ENCODE results near the gene MDP1.

Gene MDP1

DNA sequence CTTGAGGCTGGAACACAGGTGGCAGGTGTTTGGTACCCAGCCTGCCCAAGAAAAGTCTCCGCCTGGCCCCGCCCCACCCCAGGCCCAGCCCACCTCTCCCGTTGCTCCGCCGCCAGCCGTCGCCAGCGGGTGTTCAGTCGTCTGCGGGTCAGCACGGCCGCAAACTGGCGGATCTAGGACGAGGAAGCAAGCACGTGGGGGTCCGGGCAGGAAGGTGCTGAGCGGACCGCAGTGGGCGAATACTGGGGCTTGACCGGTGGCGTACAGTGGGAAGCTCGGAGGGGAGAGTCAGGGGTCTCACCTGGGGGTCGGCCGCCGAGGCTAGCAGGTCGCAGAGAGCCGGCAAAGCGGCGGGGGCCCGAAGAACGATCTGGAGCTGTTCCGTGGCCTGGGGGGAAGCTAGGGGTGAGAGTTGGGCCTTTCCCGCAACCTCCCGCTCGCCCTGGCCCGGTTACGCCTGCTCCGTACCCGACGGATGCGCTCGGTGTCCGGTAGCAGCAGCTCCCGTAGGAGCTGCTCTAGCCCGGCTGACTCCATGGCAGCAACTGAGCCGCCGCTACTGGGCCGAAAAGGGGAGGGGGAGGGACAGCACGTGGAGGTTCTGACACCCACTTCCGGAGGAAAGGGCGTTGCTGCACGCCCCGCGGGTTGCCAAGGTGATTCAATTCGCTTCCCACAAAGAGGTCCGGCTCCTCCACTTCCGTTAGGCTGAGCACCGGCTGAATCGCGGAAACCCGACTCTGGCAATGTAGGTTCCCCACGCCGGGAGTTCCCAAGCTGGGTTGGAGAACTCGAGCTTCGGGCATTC, 27.4 kb downstream of the MDP1 start, which contains the start of gene IPO4:
IPO4 (minus strand) TSS at position 566 of the 808 bp plus-strand sequence; CDS start at position 537, 29 bp downstream.
- Histone ChIP-seq H3K9ac (ENCODE audit: low read length) (peak within 1 kb of the TSS; percentile 29), H3K9me3 (ENCODE audit: control insufficient read depth, low read length) (no peaks in the 10 kb centered on the region), H3K36me3 (ENCODE audit: control insufficient read depth, insufficient read depth, low read length) (peaks cover 10% of the 10 kb centered on the region), H3K27me3 (ENCODE audit: control insufficient read depth, insufficient read depth, low read length) (no peaks in the 10 kb centered on the region), H3K4me1 (ENCODE audit: control insufficient read depth, insufficient read depth, low read length) (peaks cover 6% of the 10 kb centered on the region), H3K4me3 (ENCODE audit: low read length) (peak within 1 kb of the TSS; percentile 51)

- H3K4me3 ChIP-seq (ENCODE audit: low read length): no peak overlapping the region
- H3K27me3 ChIP-seq (ENCODE audit: control insufficient read depth, insufficient read depth, low read length): no peaks in the 10 kb centered on the region
- peak overlapping the region; percentile 29 for H3K9ac ChIP-seq (ENCODE audit: low read length)
- H3K4me1 ChIP-seq (ENCODE audit: control insufficient read depth, insufficient read depth, low read length): peaks cover 6% of the 10 kb centered on the region
- peaks cover 10% of the 10 kb centered on the region for H3K36me3 ChIP-seq (ENCODE audit: control insufficient read depth, insufficient read depth, low read length)
- H3K9me3 ChIP-seq (ENCODE audit: control insufficient read depth, low read length): no peaks in the 10 kb centered on the region
These were observed 28.3 kb downstream of the MDP1 start for GRCh38 chr14:24187539-24187915.

- Histone ChIP-seq H3K9me3 (ENCODE audit: control insufficient read depth, low read length) (no peaks in the 10 kb centered on the region), H3K9ac (ENCODE audit: low read length) (no peak overlapping the region), H3K27me3 (ENCODE audit: control insufficient read depth, insufficient read depth, low read length) (no peaks in the 10 kb centered on the region), H3K4me1 (ENCODE audit: control insufficient read depth, insufficient read depth, low read length) (peaks cover 6% of the 10 kb centered on the region), H3K36me3 (ENCODE audit: control insufficient read depth, insufficient read depth, low read length) (peaks cover 10% of the 10 kb centered on the region), H3K4me3 (ENCODE audit: low read length) (no peak overlapping the region)
These were observed 28.9 kb downstream of the MDP1 start for GRCh38 chr14:24186831-24187538.

DNA sequence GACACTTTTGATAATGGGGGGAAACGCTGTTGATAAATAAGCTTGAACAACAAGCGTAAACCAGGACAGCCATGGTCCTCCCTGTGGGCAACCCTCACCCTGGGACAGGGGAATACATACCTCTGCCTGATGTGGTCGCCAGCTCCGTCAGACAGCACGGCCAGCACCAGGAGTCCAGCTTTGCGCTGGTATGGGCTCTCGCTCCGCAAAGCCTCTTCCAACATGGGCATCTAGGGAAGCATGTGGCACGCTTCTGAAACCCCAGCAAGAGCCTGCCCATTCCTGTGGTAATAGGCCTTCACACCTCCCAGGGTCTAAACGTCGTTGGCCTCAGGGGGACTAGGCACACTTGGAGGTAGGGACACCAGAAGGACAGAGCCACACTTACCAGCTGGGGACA, 30.1 kb downstream of the MDP1 start:
- H3K27me3 ChIP-seq (ENCODE audit: control insufficient read depth, insufficient read depth, low read length): no peaks in the 10 kb centered on the region
- H3K36me3 ChIP-seq (ENCODE audit: control insufficient read depth, insufficient read depth, low read length): peaks cover 10% of the 10 kb centered on the region
- H3K4me3 ChIP-seq (ENCODE audit: low read length): no peak overlapping the region
- H3K9me3 ChIP-seq (ENCODE audit: control insufficient read depth, low read length): no peaks in the 10 kb centered on the region
- H3K4me1 ChIP-seq (ENCODE audit: control insufficient read depth, insufficient read depth, low read length): peaks cover 6% of the 10 kb centered on the region
- H3K9ac ChIP-seq (ENCODE audit: low read length): no peak overlapping the region

GRCh38 chr14:24185026-24185425, 30.8 kb downstream of the MDP1 start:
- Histone ChIP-seq H3K4me1 (ENCODE audit: control insufficient read depth, insufficient read depth, low read length) (peaks cover 6% of the 10 kb centered on the region), H3K9ac (ENCODE audit: low read length) (no peak overlapping the region), H3K9me3 (ENCODE audit: control insufficient read depth, low read length) (no peaks in the 10 kb centered on the region), H3K4me3 (ENCODE audit: low read length) (no peak overlapping the region), H3K27me3 (ENCODE audit: control insufficient read depth, insufficient read depth, low read length) (no peaks in the 10 kb centered on the region), H3K36me3 (ENCODE audit: control insufficient read depth, insufficient read depth, low read length) (peaks cover 10% of the 10 kb centered on the region)

DNA sequence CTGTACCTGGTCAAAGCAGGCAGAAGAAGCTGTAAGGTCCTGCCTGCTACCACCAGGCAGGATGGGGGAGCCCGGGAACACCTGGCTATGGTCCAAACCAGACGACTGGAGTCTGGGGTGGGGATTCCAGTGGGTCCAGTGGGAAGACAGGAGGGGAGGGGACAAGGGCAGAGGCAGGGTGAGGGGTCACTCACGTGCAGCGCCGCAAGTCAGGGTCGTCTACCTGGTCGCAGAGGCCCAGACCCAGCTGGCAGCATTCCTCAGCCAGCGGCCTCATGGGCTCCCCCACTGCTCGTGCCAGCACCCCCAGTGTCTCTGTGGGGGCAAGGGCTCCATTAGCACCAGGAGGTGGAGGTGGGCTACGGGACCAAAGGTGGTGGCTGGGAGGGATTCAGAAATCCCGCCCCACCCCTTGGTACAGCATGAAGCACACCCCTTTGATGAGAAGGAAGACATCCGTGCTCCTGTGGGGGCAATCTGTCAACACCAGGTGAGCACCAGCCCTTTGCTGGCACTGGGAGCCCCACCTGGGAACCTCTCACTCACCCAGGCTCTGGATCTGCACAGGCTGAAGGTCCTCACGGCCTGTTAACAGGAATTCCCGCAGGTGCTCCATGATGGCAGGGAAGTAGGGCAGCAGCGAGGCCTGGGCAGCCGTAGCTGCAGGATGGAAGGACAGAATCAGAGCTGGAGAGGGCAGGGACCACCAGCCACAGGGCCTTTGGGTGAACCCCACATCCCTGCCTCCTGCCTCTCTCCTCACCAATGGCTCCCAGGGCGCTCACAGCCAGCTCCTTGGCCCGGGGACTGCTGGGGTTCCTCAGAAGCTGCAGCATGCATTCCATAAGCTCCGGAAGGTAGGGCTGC, 31.5 kb downstream of the MDP1 start:
- no peaks in the 10 kb centered on the region for H3K27me3 ChIP-seq (ENCODE audit: control insufficient read depth, insufficient read depth, low read length)
- H3K9ac ChIP-seq (ENCODE audit: low read length): no peak overlapping the region
- no peaks in the 10 kb centered on the region for H3K9me3 ChIP-seq (ENCODE audit: control insufficient read depth, low read length)
- H3K36me3 ChIP-seq (ENCODE audit: control insufficient read depth, insufficient read depth, low read length): peaks cover 10% of the 10 kb centered on the region
- peaks cover 6% of the 10 kb centered on the region for H3K4me1 ChIP-seq (ENCODE audit: control insufficient read depth, insufficient read depth, low read length)
- H3K4me3 ChIP-seq (ENCODE audit: low read length): no peak overlapping the region

DNA sequence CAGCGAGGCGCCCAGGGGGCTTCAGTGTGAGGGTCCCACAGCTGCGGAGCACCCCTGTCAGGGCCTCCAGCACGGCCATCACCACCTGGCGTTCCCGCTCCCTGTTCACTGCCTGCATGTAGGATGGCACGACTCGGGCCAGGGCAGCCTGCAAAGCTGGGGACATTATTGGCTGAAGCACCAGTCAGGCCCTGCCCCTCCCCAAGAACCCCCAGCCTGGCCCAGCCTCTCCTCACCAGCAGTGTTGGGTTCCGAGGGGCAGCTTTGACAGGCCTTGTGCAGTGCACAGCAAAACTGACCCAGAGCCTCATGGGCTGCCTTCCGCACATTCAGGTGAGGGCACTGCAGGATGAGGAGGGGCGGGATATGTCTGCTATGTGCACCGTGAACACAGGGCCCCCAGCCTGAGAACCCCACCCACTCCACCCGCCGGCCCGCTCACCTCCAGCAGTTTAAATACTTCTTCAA, 32.8 kb downstream of the MDP1 start:
- no peak overlapping the region for H3K4me3 ChIP-seq (ENCODE audit: low read length)
- H3K9me3 ChIP-seq (ENCODE audit: control insufficient read depth, low read length): no peaks in the 10 kb centered on the region
- H3K9ac ChIP-seq (ENCODE audit: low read length): no peak overlapping the region
- peaks cover 14% of the 10 kb centered on the region for H3K36me3 ChIP-seq (ENCODE audit: control insufficient read depth, insufficient read depth, low read length)
- H3K27me3 ChIP-seq (ENCODE audit: control insufficient read depth, insufficient read depth, low read length): no peaks in the 10 kb centered on the region
- H3K4me1 ChIP-seq (ENCODE audit: control insufficient read depth, insufficient read depth, low read length): peaks cover 4% of the 10 kb centered on the region

GRCh38 chr14:24182110-24182882, 33.6 kb downstream of the MDP1 start:
- Histone ChIP-seq H3K9me3 (ENCODE audit: control insufficient read depth, low read length) (no peaks in the 10 kb centered on the region), H3K9ac (ENCODE audit: low read length) (no peak overlapping the region), H3K27me3 (ENCODE audit: control insufficient read depth, insufficient read depth, low read length) (no peaks in the 10 kb centered on the region), H3K36me3 (ENCODE audit: control insufficient read depth, insufficient read depth, low read length) (peaks cover 14% of the 10 kb centered on the region), H3K4me1 (ENCODE audit: control insufficient read depth, insufficient read depth, low read length) (no peaks in the 10 kb centered on the region), H3K4me3 (ENCODE audit: low read length) (no peak overlapping the region)

GRCh38 chr14:24181371-24182077, 34.3 kb downstream of the MDP1 start:
- Histone ChIP-seq H3K4me1 (ENCODE audit: control insufficient read depth, insufficient read depth, low read length) (no peaks in the 10 kb centered on the region), H3K36me3 (ENCODE audit: control insufficient read depth, insufficient read depth, low read length) (peaks cover 12% of the 10 kb centered on the region), H3K4me3 (ENCODE audit: low read length) (no peak overlapping the region), H3K27me3 (ENCODE audit: control insufficient read depth, insufficient read depth, low read length) (no peaks in the 10 kb centered on the region), H3K9me3 (ENCODE audit: control insufficient read depth, low read length) (no peaks in the 10 kb centered on the region), H3K9ac (ENCODE audit: low read length) (no peak overlapping the region)

GRCh38 chr14:24179961-24180796, 35.7 kb downstream of the MDP1 start:
- no peaks in the 10 kb centered on the region for H3K27me3 ChIP-seq (ENCODE audit: control insufficient read depth, insufficient read depth, low read length)
- no peaks in the 10 kb centered on the region for H3K9me3 ChIP-seq (ENCODE audit: control insufficient read depth, low read length)
- no peak overlapping the region for H3K4me3 ChIP-seq (ENCODE audit: low read length)
- H3K4me1 ChIP-seq (ENCODE audit: control insufficient read depth, insufficient read depth, low read length): no peaks in the 10 kb centered on the region
- no peak overlapping the region for H3K9ac ChIP-seq (ENCODE audit: low read length)
- H3K36me3 ChIP-seq (ENCODE audit: control insufficient read depth, insufficient read depth, low read length): peaks cover 4% of the 10 kb centered on the region
